HG02678 (cell line): ENCODE data around the gene KAZALD1.
"Not testable (repeated sequence)": the region's sequence is repeated elsewhere in the genome, so short reads cannot be mapped to it uniquely, and the experiment has no call there.

Experiments
- ATAC-seq: cut with Tn5 transposase; IDR thresholded peaks from one replicate; pipeline ENCODE4 v1.9.1; 2021; ENCODE audit warnings: mild to moderate bottlenecking, moderate library complexity; ENCODE audit not compliant: unreplicated experiment

The KAZALD1 gene

GRCh38 chr10:101030496-101031127 is 31.2 kb upstream of the KAZALD1 start:
- no peak for ATAC-seq

- peak; percentile 95 for ATAC-seq
Observed at GRCh38 chr10:101031128-101031795, 30.5 kb upstream of the KAZALD1 start, which contains the start of the genes PDZD7 and SFXN3. TSS of gene PDZD7 (minus strand) at chr10:101031129. CDS start at chr10:101030219, 910 bp downstream. TSS of gene SFXN3 (plus strand) at chr10:101031234. CDS start at chr10:101034695, 3,461 bp downstream.

GRCh38 chr10:101031796-101032636 is 29.8 kb upstream of the KAZALD1 start:
- ATAC-seq: peak; percentile 37

GRCh38 chr10:101032637-101033224 is 29.1 kb upstream of the KAZALD1 start:
- peak; percentile 8 for ATAC-seq

GRCh38 chr10:101033276-101033675 is 28.5 kb upstream of the KAZALD1 start:
- ATAC-seq: no peak

- not testable (repeated sequence) for ATAC-seq
Observed at GRCh38 chr10:101034404-101034803, 27.4 kb upstream of the KAZALD1 start.

GRCh38 chr10:101035314-101035713 is 26.5 kb upstream of the KAZALD1 start:
- no peak for ATAC-seq

GRCh38 chr10:101035916-101036702 is 25.7 kb upstream of the KAZALD1 start:
- ATAC-seq: no peak

GRCh38 chr10:101036726-101037125 is 25.1 kb upstream of the KAZALD1 start:
- no peak for ATAC-seq

- ATAC-seq: no peak
Observed at GRCh38 chr10:101038484-101038883, 23.3 kb upstream of the KAZALD1 start.

GRCh38 chr10:101040061-101040460 is 21.7 kb upstream of the KAZALD1 start:
- ATAC-seq: no peak

GRCh38 chr10:101040851-101041250 is 20.9 kb upstream of the KAZALD1 start:
- ATAC-seq: no peak

GRCh38 chr10:101041252-101041761 is 20.5 kb upstream of the KAZALD1 start:
- peak; percentile 56 for ATAC-seq

GRCh38 chr10:101042118-101042517 is 19.7 kb upstream of the KAZALD1 start:
- no peak for ATAC-seq

- peak; percentile 95 for ATAC-seq
Observed at GRCh38 chr10:101042667-101043362, 19.0 kb upstream of the KAZALD1 start.

- no peak for ATAC-seq
Observed at GRCh38 chr10:101043363-101043707, 18.5 kb upstream of the KAZALD1 start.

GRCh38 chr10:101044117-101044516 is 17.7 kb upstream of the KAZALD1 start:
- no peak for ATAC-seq

- ATAC-seq: no peak
Observed at GRCh38 chr10:101046332-101047238, 15.2 kb upstream of the KAZALD1 start.

GRCh38 chr10:101047268-101047667 is 14.5 kb upstream of the KAZALD1 start:
- ATAC-seq: no peak
